Activated naive CD8-positive, alpha-beta T cell treated with anti-CD3 and anti-CD28 coated beads, Interleukin-2, amount 50 U/mL, for 24 hours (primary cell): ENCODE measurements around the gene KPNB1.
A peak's percentile ranks its signal among the peaks of the same experiment; 100 is the strongest.

ENCODE experiments used
- ATAC-seq: fragments of 150-1000 bp; cut with Tn5 transposase; one replicate; pipeline ENCODE4 v1.10.0; 2021
- DNase-seq: peaks from one replicate; pipeline ENCODE4 v3.0.0; 2021
- H3K27ac Mint-ChIP-seq: one replicate; pipeline ENCODE4 v1.8.0; 2021; ENCODE audit warnings: mild to moderate bottlenecking, mixed read lengths
- H3K27me3 Mint-ChIP-seq: one replicate; pipeline ENCODE4 v1.8.0; 2021; ENCODE audit warnings: mixed read lengths
- H3K36me3 Mint-ChIP-seq: one replicate; pipeline ENCODE4 v1.8.0; 2021; ENCODE audit warnings: low read depth, mixed read lengths
- H3K4me1 Mint-ChIP-seq: one replicate; pipeline ENCODE4 v1.8.0; 2021; ENCODE audit warnings: mixed read lengths
- H3K4me3 Mint-ChIP-seq: one replicate; pipeline ENCODE4 v1.8.0; 2021; ENCODE audit warnings: mild to moderate bottlenecking, moderate library complexity, mixed read lengths
- H3K9me3 Mint-ChIP-seq: one replicate; pipeline ENCODE4 v1.8.0; 2021; ENCODE audit warnings: mixed read lengths

Gene KPNB1

GRCh38 chr17:47693731-47694580 is 44.2 kb downstream of the KPNB1 start, which contains the start of gene TBKBP1:
Gene TBKBP1 (plus strand): TSS chr17:47694161. CDS start chr17:47696113, 1,952 bp downstream.
- no peaks in the 10 kb centered on the region for H3K27me3 Mint-ChIP-seq
- H3K27ac Mint-ChIP-seq, result peak within 1 kb of the TSS; percentile 94
- ATAC-seq (peak; percentile 30), DNase-seq (peak; percentile 63)
- peak within 1 kb of the TSS; percentile 88 for H3K4me3 Mint-ChIP-seq
- peaks cover 4% of the 10 kb centered on the region for H3K36me3 Mint-ChIP-seq
- peaks cover 63% of the 10 kb centered on the region for H3K4me1 Mint-ChIP-seq
- H3K9me3 Mint-ChIP-seq, result no peaks in the 10 kb centered on the region

DNA sequence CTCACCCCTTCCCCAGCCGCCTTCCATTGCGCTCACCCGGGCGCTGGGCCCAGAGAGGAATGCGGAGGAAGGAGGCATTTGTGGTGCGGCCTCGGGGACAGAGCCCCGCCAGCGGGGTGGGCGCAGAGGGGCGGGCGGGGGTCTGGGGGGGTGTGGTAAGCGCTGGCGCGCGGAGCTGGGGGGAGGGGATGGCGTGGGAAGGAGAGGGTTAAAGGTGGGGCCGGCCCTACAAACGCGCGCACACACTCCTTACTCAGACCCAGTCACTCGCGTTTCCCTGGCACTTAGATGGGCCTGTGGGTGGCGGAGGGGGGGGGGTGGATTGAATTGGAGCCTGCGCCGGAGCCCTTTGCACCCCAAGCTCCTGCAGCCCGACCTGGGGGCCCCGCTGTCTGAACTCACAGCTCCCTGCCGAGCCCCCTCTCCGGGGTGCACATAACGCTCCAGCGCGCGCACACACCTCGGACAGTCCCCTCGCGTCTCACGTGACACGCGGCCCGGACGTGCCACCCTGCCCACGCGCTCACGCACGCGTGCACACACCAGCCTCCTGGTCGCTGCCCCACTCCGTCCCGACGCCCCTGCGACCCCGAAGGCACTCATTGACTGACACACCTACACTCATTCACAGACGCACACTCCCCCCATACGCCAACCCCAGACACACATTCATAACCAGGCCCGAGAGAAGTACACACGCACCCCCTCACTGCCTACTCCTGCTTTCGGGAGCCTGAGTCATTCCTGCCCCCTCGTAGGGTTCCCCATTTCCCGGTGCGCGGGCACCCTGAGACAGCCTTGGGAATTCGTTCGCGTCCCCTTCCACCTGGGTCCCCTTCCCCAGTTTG is 45.1 kb downstream of the KPNB1 start:
- ATAC-seq, result peak; percentile 53
- Mint-ChIP-seq H3K27me3 (no peaks in the 10 kb centered on the region), H3K36me3 (peaks cover 4% of the 10 kb centered on the region), H3K9me3 (no peaks in the 10 kb centered on the region), H3K27ac (peak overlapping the region; percentile 94), H3K4me1 (peaks cover 69% of the 10 kb centered on the region), H3K4me3 (peak overlapping the region; percentile 85)
- peak; percentile 66 for DNase-seq

DNA sequence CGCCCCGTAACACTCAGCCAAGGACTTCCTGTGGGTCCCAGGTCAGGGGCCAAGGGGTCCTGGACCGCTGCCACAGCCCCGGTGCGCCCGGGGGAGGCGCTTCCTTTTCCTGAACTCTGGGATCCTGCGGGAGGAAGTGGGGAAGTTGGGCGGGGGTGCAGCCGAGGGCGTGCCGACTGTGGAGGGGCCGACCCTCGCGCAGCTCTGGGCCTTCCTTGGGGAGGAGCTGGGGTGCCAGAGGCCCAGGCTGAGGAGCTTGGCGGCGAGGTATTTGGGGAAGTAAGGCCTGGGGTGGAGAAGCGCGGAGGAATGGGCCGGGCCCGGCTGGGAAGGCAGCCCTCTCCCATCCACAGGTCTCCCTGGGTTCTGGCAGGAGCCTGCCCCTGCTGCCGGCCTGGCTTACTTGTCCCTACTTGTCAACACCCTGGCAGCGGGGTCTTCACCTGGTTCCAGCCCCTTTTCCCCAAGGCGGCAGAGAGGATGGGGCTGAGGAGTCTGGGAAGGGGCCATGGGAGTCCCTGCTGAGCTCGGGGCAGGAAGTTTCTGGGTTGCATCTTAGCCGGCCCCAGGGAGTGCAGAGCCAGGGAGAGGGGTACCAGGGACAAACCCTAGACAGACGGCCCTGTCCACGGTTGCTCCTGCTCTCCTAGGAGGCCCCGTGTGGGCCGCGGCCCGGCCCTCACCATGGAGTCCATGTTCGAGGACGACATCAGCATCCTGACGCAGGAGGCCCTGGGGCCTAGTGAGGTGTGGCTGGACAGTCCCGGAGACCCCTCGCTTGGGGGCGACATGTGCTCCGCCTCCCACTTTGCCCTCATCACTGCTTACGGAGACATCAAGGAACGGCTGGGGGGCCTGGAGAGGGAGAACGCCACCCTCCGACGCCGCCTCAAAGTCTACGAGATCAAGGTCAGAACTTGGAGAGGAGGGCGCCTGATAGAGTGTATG is 46.0 kb downstream of the KPNB1 start:
- H3K27ac Mint-ChIP-seq, result peak overlapping the region; percentile 94
- DNase-seq, result no peak
- H3K4me1 Mint-ChIP-seq, result peaks cover 66% of the 10 kb centered on the region
- H3K9me3 Mint-ChIP-seq, result no peaks in the 10 kb centered on the region
- peak overlapping the region; percentile 85 for H3K4me3 Mint-ChIP-seq
- H3K36me3 Mint-ChIP-seq, result peaks cover 4% of the 10 kb centered on the region
- no peaks in the 10 kb centered on the region for H3K27me3 Mint-ChIP-seq
- ATAC-seq, result no peak

DNA sequence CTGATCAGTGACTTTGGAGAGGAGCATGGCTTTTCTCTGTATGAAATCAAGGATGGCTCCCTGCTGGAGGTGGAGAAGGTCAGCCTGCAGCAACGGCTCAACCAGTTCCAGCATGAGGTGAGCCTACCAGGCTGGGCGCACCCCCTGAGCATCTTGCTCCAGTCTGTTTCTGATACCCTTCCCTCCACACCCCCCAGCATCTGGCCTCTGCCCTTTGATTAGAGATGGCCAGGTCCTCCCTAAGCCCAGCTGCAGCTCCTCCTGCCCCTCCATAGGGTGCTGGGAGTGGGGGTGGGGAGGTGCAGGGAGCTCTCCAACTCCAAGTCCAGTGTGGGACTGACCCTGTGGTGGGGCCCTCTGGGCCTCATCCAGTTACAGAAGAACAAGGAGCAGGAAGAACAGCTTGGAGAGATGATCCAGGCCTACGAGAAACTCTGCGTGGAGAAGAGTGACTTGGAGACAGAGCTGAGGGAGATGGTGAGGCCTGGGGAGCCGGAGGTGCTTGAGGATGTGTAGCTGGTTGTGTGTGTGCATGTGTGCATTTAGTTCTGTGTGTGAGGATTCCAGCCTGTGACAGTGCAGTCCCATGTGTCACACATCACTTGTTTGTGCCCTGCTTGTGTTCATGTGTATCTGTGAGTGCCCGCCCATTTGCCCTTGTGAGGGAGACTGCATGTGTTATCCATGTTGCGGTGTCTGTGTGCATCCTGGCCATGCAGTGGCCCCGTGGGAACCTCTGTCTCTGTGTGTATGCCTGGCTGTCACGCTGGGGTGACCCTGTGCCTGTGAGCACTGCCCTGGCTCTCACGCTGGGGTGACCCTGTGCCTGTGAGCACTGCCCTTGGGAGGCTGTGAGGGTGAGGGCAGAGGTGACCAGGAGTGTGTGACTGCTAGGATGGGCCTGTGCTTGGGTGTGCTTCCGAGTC is 47.3 kb downstream of the KPNB1 start:
- Mint-ChIP-seq H3K9me3 (no peaks in the 10 kb centered on the region), H3K27me3 (no peaks in the 10 kb centered on the region), H3K4me3 (peak overlapping the region; percentile 85), H3K36me3 (peaks cover 4% of the 10 kb centered on the region), H3K27ac (peak overlapping the region; percentile 73), H3K4me1 (peaks cover 72% of the 10 kb centered on the region)
- DNase-seq (no peak), ATAC-seq (no peak)

DNA sequence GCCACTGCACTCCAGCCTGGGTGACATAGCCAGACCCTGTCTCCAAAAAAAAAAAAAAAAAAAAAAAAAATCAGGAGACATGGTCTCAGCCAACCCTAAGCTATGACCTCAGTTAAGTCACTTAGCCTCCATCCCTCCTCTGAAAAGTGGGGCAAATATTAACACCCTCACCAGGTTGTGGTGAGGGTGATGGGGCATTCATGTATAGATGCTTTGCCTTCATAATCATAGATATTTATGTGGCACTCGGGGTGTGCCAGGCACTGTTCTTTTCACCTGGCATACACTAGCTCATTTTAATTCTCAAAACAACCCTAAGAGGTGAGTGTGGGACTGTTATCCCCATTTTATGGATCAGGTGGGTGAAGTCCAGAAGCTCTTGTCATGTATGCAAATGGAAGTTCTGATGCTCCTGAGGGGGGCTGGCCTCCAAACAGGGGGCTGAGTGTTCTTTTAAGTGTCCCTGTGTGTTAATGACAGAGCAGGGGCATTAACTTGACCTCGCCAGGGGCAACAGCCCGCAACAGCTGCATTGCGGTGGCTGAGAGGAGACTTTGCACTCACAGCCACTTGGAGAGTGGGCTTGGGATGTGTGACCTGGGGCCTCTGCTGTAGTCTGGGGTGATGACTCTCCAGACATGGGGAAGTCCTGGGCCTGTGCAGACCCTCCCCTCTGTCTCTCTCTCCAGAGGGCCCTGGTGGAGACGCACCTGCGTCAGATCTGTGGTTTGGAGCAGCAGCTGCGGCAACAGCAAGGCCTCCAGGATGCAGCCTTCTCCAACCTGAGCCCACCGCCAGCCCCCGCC is 48.4 kb downstream of the KPNB1 start:
- peak overlapping the region; percentile 60 for H3K27ac Mint-ChIP-seq
- H3K4me3 Mint-ChIP-seq, result no peak overlapping the region
- peaks cover 4% of the 10 kb centered on the region for H3K36me3 Mint-ChIP-seq
- no peaks in the 10 kb centered on the region for H3K9me3 Mint-ChIP-seq
- no peaks in the 10 kb centered on the region for H3K27me3 Mint-ChIP-seq
- peaks cover 70% of the 10 kb centered on the region for H3K4me1 Mint-ChIP-seq
- DNase-seq, result no peak
- ATAC-seq, result no peak

DNA sequence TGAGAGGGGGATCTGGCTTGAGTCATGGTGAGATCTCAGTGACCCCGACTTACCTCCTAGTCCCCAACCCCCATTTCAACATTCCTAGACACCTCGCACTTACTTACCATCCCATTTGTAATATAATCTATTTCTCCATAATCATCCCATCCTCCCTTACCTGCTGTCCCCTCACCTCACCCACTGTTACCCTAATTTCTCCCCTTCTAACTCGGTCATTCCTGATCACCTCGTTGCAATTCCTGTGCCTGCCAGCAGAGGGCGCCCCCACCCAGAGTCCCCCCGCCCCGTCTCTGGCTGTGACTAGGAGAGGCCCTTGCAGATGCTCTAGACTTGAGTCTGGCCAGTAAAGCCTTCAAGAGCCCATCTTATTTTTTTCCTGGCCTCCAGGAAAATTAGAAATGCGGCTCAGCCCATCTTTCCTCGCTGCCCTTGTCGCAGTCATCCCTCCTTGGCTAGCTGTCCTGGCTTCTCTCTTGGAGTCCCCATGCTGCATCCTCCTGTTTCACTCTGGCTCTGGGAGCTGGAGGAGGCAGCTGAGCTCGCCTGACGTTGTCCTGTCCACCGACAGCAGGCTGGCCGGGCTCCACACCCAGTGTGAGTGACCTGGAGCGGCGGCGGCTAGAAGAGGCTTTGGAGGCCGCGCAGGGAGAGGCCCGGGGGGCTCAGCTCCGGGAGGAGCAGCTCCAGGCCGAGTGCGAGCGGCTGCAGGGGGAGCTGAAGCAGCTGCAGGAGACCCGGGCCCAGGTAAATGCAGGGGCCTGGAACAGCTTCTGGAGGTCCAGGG is 49.2 kb downstream of the KPNB1 start:
- Mint-ChIP-seq H3K9me3 (no peaks in the 10 kb centered on the region), H3K4me1 (peaks cover 74% of the 10 kb centered on the region), H3K36me3 (peaks cover 4% of the 10 kb centered on the region), H3K27ac (no peak overlapping the region), H3K4me3 (peak overlapping the region; percentile 29), H3K27me3 (no peaks in the 10 kb centered on the region)
- ATAC-seq (peak; percentile 37), DNase-seq (peak; percentile 90)

DNA sequence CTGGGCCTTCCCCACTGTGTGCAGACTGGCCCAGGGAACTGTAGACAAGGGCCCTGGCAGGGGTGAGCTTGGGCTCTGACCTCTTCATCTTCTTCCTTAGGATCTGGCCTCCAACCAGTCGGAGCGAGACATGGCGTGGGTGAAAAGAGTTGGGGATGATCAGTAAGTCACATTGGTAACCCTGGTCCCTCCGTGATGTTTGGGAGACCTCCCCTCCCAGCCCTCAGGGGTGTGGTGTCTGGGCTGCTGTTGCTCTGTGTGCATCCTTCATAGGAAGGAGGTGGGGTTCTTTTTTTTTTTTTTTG is 49.8 kb downstream of the KPNB1 start:
- H3K27ac Mint-ChIP-seq, result no peak overlapping the region
- H3K27me3 Mint-ChIP-seq, result no peaks in the 10 kb centered on the region
- ATAC-seq (no peak), DNase-seq (no peak)
- H3K36me3 Mint-ChIP-seq, result peaks cover 4% of the 10 kb centered on the region
- H3K9me3 Mint-ChIP-seq, result no peaks in the 10 kb centered on the region
- peaks cover 79% of the 10 kb centered on the region for H3K4me1 Mint-ChIP-seq
- peak overlapping the region; percentile 3 for H3K4me3 Mint-ChIP-seq

GRCh38 chr17:47700471-47701449 is 51.0 kb downstream of the KPNB1 start:
- Mint-ChIP-seq H3K4me1 (peaks cover 82% of the 10 kb centered on the region), H3K36me3 (peaks cover 8% of the 10 kb centered on the region), H3K27ac (peak overlapping the region; percentile 90), H3K27me3 (no peaks in the 10 kb centered on the region), H3K4me3 (peak overlapping the region; percentile 57), H3K9me3 (no peaks in the 10 kb centered on the region)
- ATAC-seq, result peak; percentile 30
- no peak for DNase-seq

GRCh38 chr17:47701608-47702007 is 51.9 kb downstream of the KPNB1 start:
- Mint-ChIP-seq H3K27me3 (no peaks in the 10 kb centered on the region), H3K9me3 (no peaks in the 10 kb centered on the region), H3K4me1 (peaks cover 89% of the 10 kb centered on the region), H3K27ac (peak overlapping the region; percentile 98), H3K4me3 (peak overlapping the region; percentile 57), H3K36me3 (peaks cover 9% of the 10 kb centered on the region)
- ATAC-seq (no peak), DNase-seq (no peak)

- DNase-seq (no peak), ATAC-seq (no peak)
- peak overlapping the region; percentile 10 for H3K4me3 Mint-ChIP-seq
- H3K27ac Mint-ChIP-seq, result peak overlapping the region; percentile 98
- H3K9me3 Mint-ChIP-seq, result no peaks in the 10 kb centered on the region
- peaks cover 89% of the 10 kb centered on the region for H3K4me1 Mint-ChIP-seq
- H3K27me3 Mint-ChIP-seq, result no peaks in the 10 kb centered on the region
- peaks cover 11% of the 10 kb centered on the region for H3K36me3 Mint-ChIP-seq
These were observed 52.8 kb downstream of the KPNB1 start for GRCh38 chr17:47702391-47702995.

- no peaks in the 10 kb centered on the region for H3K27me3 Mint-ChIP-seq
- H3K27ac Mint-ChIP-seq, result peak overlapping the region; percentile 98
- ATAC-seq (peak; percentile 29), DNase-seq (peak; percentile 75)
- no peaks in the 10 kb centered on the region for H3K9me3 Mint-ChIP-seq
- peaks cover 88% of the 10 kb centered on the region for H3K4me1 Mint-ChIP-seq
- H3K4me3 Mint-ChIP-seq, result peak overlapping the region; percentile 72
- H3K36me3 Mint-ChIP-seq, result peaks cover 8% of the 10 kb centered on the region
These were observed 53.5 kb downstream of the KPNB1 start for GRCh38 chr17:47703191-47703591.
